Measurements from ENCODE around the gene RPS5. TPM values are rescaled to one million over a fixed set of nuclear protein-coding genes. Genes with fewer than 3 reads are reported as not detected.

The RPS5 gene
- total and polyA plus RNA-seq, 9 of the 15 experiments (the other 6 are each of a cell fraction or from before 2014, with no cell fraction given), result 1,228 to 3,570 (median 2,484) TPM

GRCh38 chr19:58408152-58409009, 21.3 kb downstream of the RPS5 start, which contains the start of gene ZNF584 (continued):
- TF ChIP-seq STAG1 (CRISPR knock-in tag; IDR thresholded peaks at IDR 0.05; ENCODE audit: borderline replicate concordance) (no peak), MCM7 (IDR thresholded peaks at IDR 0.05) (no peak), CHD4 (IDR thresholded peaks at IDR 0.05; ENCODE audit: insufficient read depth, insufficient replicate concordance, low read depth, low read length, poor library complexity, severe bottlenecking) (no peak), CXXC5 (CRISPR knock-in tag; IDR thresholded peaks at IDR 0.05) (peak; percentile 97), ZNF79 (CRISPR knock-in tag; IDR thresholded peaks at IDR 0.05; ENCODE audit: low read depth) (no peak), BCOR (IDR thresholded peaks at IDR 0.05) (no peak), HDAC1 (IDR thresholded peaks at IDR 0.05) (peak in 1 of 2 experiments; percentile 87; a peak in 2 of 4 replicates), SETDB1 (IDR thresholded peaks at IDR 0.05; ENCODE audit: low read length) (no peak), CREB3L1 (IDR thresholded peaks at IDR 0.05; ENCODE audit: borderline replicate concordance, low read depth) (peak; percentile 79), ZNF668 (CRISPR knock-in tag; IDR thresholded peaks at IDR 0.05) (no peak), MBD1 (CRISPR knock-in tag; IDR thresholded peaks at IDR 0.05) (no peak), ZNF408 (CRISPR knock-in tag; IDR thresholded peaks at IDR 0.05; ENCODE audit: low read depth) (no peak), ZNF263 (CRISPR knock-in tag; IDR thresholded peaks at IDR 0.05; ENCODE audit: borderline replicate concordance) (no peak; the same call in 1 of the 2 replicates)
- TF ChIP-seq, protein P1, sequence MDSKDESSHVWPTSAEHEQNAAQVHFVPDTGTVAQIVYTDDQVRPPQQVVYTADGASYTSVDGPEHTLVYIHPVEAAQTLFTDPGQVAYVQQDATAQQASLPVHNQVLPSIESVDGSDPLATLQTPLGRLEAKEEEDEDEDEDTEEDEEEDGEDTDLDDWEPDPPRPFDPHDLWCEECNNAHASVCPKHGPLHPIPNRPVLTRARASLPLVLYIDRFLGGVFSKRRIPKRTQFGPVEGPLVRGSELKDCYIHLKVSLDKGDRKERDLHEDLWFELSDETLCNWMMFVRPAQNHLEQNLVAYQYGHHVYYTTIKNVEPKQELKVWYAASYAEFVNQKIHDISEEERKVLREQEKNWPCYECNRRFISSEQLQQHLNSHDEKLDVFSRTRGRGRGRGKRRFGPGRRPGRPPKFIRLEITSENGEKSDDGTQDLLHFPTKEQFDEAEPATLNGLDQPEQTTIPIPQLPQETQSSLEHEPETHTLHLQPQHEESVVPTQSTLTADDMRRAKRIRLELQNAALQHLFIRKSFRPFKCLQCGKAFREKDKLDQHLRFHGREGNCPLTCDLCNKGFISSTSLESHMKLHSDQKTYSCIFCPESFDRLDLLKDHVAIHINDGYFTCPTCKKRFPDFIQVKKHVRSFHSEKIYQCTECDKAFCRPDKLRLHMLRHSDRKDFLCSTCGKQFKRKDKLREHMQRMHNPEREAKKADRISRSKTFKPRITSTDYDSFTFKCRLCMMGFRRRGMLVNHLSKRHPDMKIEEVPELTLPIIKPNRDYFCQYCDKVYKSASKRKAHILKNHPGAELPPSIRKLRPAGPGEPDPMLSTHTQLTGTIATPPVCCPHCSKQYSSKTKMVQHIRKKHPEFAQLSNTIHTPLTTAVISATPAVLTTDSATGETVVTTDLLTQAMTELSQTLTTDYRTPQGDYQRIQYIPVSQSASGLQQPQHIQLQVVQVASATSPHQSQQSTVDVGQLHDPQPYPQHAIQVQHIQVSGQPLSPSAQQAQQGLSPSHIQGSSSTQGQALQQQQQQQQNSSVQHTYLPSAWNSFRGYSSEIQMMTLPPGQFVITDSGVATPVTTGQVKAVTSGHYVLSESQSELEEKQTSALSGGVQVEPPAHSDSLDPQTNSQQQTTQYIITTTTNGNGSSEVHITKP (IDR thresholded peaks at IDR 0.05; ENCODE audit: partially characterized antibody), result peak; percentile 41
- TF ChIP-seq, protein P2, sequence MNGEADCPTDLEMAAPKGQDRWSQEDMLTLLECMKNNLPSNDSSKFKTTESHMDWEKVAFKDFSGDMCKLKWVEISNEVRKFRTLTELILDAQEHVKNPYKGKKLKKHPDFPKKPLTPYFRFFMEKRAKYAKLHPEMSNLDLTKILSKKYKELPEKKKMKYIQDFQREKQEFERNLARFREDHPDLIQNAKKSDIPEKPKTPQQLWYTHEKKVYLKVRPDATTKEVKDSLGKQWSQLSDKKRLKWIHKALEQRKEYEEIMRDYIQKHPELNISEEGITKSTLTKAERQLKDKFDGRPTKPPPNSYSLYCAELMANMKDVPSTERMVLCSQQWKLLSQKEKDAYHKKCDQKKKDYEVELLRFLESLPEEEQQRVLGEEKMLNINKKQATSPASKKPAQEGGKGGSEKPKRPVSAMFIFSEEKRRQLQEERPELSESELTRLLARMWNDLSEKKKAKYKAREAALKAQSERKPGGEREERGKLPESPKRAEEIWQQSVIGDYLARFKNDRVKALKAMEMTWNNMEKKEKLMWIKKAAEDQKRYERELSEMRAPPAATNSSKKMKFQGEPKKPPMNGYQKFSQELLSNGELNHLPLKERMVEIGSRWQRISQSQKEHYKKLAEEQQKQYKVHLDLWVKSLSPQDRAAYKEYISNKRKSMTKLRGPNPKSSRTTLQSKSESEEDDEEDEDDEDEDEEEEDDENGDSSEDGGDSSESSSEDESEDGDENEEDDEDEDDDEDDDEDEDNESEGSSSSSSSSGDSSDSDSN (IDR thresholded peaks at IDR 0.05; ENCODE audit: borderline replicate concordance in 1 of 2, low read depth in 2 of 2, low read length in 2 of 2), result peak; percentile 60 to 64; a peak in 1 of 4 replicates
